Mesothelial cell of epicardium (in vitro differentiated cells): ENCODE results near the gene ATRNL1. TPM values are rescaled to one million over a fixed set of nuclear protein-coding genes. Genes with fewer than 3 reads are reported as not detected.
"Not testable (repeated sequence)": the region's sequence is repeated elsewhere in the genome, so short reads cannot be mapped to it uniquely, and the experiment has no call there.

ENCODE experiments used
- DNase-seq, 2 experiments: peaks; one replicate each; pipeline ENCODE4 v3.0.0; 2021; ENCODE audit warnings: low spot score in 2 of 2; ENCODE audit not compliant: unreplicated experiment in 2 of 2
- H3K27ac Mint-ChIP-seq: 2 replicates; pipeline ENCODE4 v1.8.0; 2021; ENCODE audit warnings: mixed read lengths
- H3K27me3 Mint-ChIP-seq: 2 replicates; pipeline ENCODE4 v1.8.0; 2021; ENCODE audit warnings: low read depth, mixed read lengths
- H3K36me3 Mint-ChIP-seq: 2 replicates; pipeline ENCODE4 v1.8.0; 2021; ENCODE audit warnings: mixed read lengths
- H3K4me1 Mint-ChIP-seq: 2 replicates; pipeline ENCODE4 v1.8.0; 2021; ENCODE audit warnings: mixed read lengths
- H3K4me3 Mint-ChIP-seq: 2 replicates; pipeline ENCODE4 v1.8.0; 2021; ENCODE audit warnings: mild to moderate bottlenecking, moderate library complexity, mixed read lengths
- H3K9me3 Mint-ChIP-seq: 2 replicates; pipeline ENCODE4 v1.8.0; 2021; ENCODE audit warnings: mixed read lengths
- CTCF ChIP-seq: fragments of 200-600 bp; sonication (generic); IDR thresholded peaks from one replicate; pipeline ENCODE4 v1.5.0; 2021; ENCODE audit warnings: antibody characterized with exemption; ENCODE audit not compliant: unreplicated experiment
- total RNA-seq: library from RNA; stranded (reverse); gene quantifications from 3 replicates; pipeline ENCODE4 v1.2.1, GENCODE V29; 2021

Gene ATRNL1
- total RNA-seq, 1 donor from 2014 or later: 39.6 TPM

GRCh38 chr10:115745943-115746342 lies 652.8 kb downstream of the ATRNL1 start:
- TF ChIP-seq CTCF: no peak
- no peak for DNase-seq
- no peaks in the 10 kb centered on the region for H3K36me3 Mint-ChIP-seq
- no peak overlapping the region for H3K4me3 Mint-ChIP-seq
- no peaks in the 10 kb centered on the region for H3K4me1 Mint-ChIP-seq
- H3K9me3 Mint-ChIP-seq: peaks cover 11% of the 10 kb centered on the region
- H3K27me3 Mint-ChIP-seq: no peaks in the 10 kb centered on the region
- H3K27ac Mint-ChIP-seq: no peak overlapping the region

- no peak for DNase-seq
- Mint-ChIP-seq H3K4me1 (no peaks in the 10 kb centered on the region), H3K4me3 (no peak overlapping the region), H3K27ac (no peak overlapping the region), H3K36me3 (no peaks in the 10 kb centered on the region), H3K9me3 (peaks cover 28% of the 10 kb centered on the region), H3K27me3 (no peaks in the 10 kb centered on the region)
- no peak for TF ChIP-seq CTCF
These were observed 654.6 kb downstream of the ATRNL1 start for GRCh38 chr10:115747811-115748210.

GRCh38 chr10:115758488-115758887 lies 665.3 kb downstream of the ATRNL1 start:
- not testable (repeated sequence) for H3K27ac Mint-ChIP-seq, H3K36me3 Mint-ChIP-seq, H3K4me1 Mint-ChIP-seq, DNase-seq, H3K27me3 Mint-ChIP-seq, H3K4me3 Mint-ChIP-seq
- peaks cover 32% of the 10 kb centered on the region for H3K9me3 Mint-ChIP-seq

- H3K9me3 Mint-ChIP-seq: peaks cover 20% of the 10 kb centered on the region
- peaks cover 1% of the 10 kb centered on the region for H3K4me1 Mint-ChIP-seq
- H3K4me3 Mint-ChIP-seq: no peak overlapping the region
- no peak for TF ChIP-seq CTCF
- peaks cover 4% of the 10 kb centered on the region for H3K36me3 Mint-ChIP-seq
- H3K27ac Mint-ChIP-seq: no peak overlapping the region
- DNase-seq: no peak
- no peaks in the 10 kb centered on the region for H3K27me3 Mint-ChIP-seq
These were observed 667.0 kb downstream of the ATRNL1 start for GRCh38 chr10:115760131-115760530.

- no peak for TF ChIP-seq CTCF
- peaks cover 4% of the 10 kb centered on the region for H3K36me3 Mint-ChIP-seq
- H3K4me1 Mint-ChIP-seq: peaks cover 1% of the 10 kb centered on the region
- H3K4me3 Mint-ChIP-seq: no peak overlapping the region
- no peaks in the 10 kb centered on the region for H3K27me3 Mint-ChIP-seq
- H3K9me3 Mint-ChIP-seq: peaks cover 14% of the 10 kb centered on the region
- no peak overlapping the region for H3K27ac Mint-ChIP-seq
- no peak for DNase-seq
These were observed 668.0 kb downstream of the ATRNL1 start for GRCh38 chr10:115761166-115761565.

GRCh38 chr10:115762029-115762428 lies 668.9 kb downstream of the ATRNL1 start:
- TF ChIP-seq CTCF: no peak
- Mint-ChIP-seq H3K27ac (no peak overlapping the region), H3K9me3 (peaks cover 6% of the 10 kb centered on the region), H3K36me3 (peaks cover 2% of the 10 kb centered on the region), H3K4me3 (no peak overlapping the region), H3K4me1 (peaks cover 1% of the 10 kb centered on the region), H3K27me3 (no peaks in the 10 kb centered on the region)
- no peak for DNase-seq
